GM12878 (cell line): ENCODE results near the gene SULT1A2. TPM values are rescaled to one million over a fixed set of nuclear protein-coding genes. Genes with fewer than 3 reads are reported as not detected.
A peak's percentile ranks its signal among the peaks of the same experiment; 100 is the strongest.

Experiments used
- ATAC-seq: fragments of 200-7000 bp; cut with Tn5 transposase; 3 replicates; pipeline ENCODE4 v1.9.1; 2020; ENCODE audit warnings: mild to moderate bottlenecking, moderate library complexity
- BruUV-seq: library from RNA; stranded (reverse); fragments of 400-500 nt; replicated peaks from 2 replicates; lab custom pipeline; 2021; lab: Mats Ljungman, UMichigan
- CTCF ChIA-PET: fragments of 300-600 bp; sonication (Branson Sonifier 250); formaldehyde crosslinking; extraction: SDS; loops from one replicate; lab custom pipeline; 2021; ENCODE audit warnings: inconsistent platforms; lab: Yijun Ruan, JAX
- POLR2A ChIA-PET: fragments of 350-600 bp; formaldehyde crosslinking; extraction: SDS; loops from one replicate; lab custom pipeline; 2021; ENCODE audit warnings: inconsistent platforms; lab: Charles Lee
- RAD21 ChIA-PET: fragments of 300-600 bp; sonication (Branson Sonifier 250); formaldehyde crosslinking; loops from one replicate; lab custom pipeline; 2023; ENCODE audit warnings: antibody characterized with exemption; ENCODE audit not compliant: unreplicated experiment; lab: Charles Lee
- SMC1A ChIA-PET: fragments of 300-600 bp; sonication (Branson Sonifier 250); formaldehyde crosslinking; loops from one replicate; lab custom pipeline; 2023; ENCODE audit not compliant: unreplicated experiment, uncharacterized antibody; lab: Charles Lee
- DNase-seq: peaks from one replicate; pipeline ENCODE4 v3.0.0-alpha.2; 2011; ENCODE audit warnings: low read depth, low spot score
- FAIRE-seq: peaks from 3 replicates; lab custom pipeline; 2011; peaks lifted over from hg19 to GRCh38; lab: Jason Lieb, UNC
- H2AFZ ChIP-seq: 2 replicates; pipeline ENCODE4 v1.6.0; 2011; ENCODE audit warnings: low read depth, low read length, control low read depth; ENCODE audit not compliant: control insufficient read depth
- H3K27ac ChIP-seq: 2 replicates; pipeline ENCODE4 v1.5.1; 2011; ENCODE audit warnings: control low read depth; ENCODE audit not compliant: control insufficient read depth, insufficient read depth
- H3K27me3 ChIP-seq, 2 experiments: replicated peaks in 1 of 2; 2 replicates each; pipeline versions ENCODE4 v1.6.0 to v1.6.1; 2011; ENCODE audit warnings: low read length in 1 of 2; ENCODE audit not compliant: control insufficient read depth in 2 of 2, insufficient read depth in 2 of 2
- H3K36me3 ChIP-seq, 2 experiments: 2 replicates each; pipeline ENCODE4 v1.5.1; 2011; ENCODE audit warnings: low read length in 1 of 2; ENCODE audit not compliant: control insufficient read depth in 2 of 2, insufficient read depth in 2 of 2
- H3K4me1 ChIP-seq: 2 replicates; pipeline ENCODE4 v1.6.1; 2011; ENCODE audit warnings: mild to moderate bottlenecking, low read length, moderate library complexity, mixed read lengths; ENCODE audit not compliant: control insufficient read depth, insufficient read depth
- H3K4me2 ChIP-seq: 2 replicates; pipeline ENCODE4 v1.6.0; 2011; ENCODE audit warnings: control low read depth; ENCODE audit not compliant: control insufficient read depth, insufficient read depth
- H3K4me3 ChIP-seq: fragments of 200-600 bp; sonication (generic); 2 replicates; pipeline ENCODE4 v1.5.1; 2016
- H3K79me2 ChIP-seq: 2 replicates; pipeline ENCODE4 v1.6.0; 2011; ENCODE audit warnings: low read length; ENCODE audit not compliant: control insufficient read depth, insufficient read depth
- H3K9ac ChIP-seq: 2 replicates; pipeline ENCODE4 v1.8.0; 2011; ENCODE audit warnings: low read length, control low read depth, mixed read lengths; ENCODE audit not compliant: control insufficient read depth, insufficient read depth
- H3K9me3 ChIP-seq: replicated peaks from 3 replicates; pipeline ENCODE4 v1.5.1; 2011; ENCODE audit warnings: mild to moderate bottlenecking, low read length; ENCODE audit not compliant: control insufficient read depth, insufficient read depth
- H4K20me1 ChIP-seq: 2 replicates; pipeline ENCODE4 v1.6.0; 2011; ENCODE audit not compliant: control insufficient read depth, insufficient read depth
- BHLHE40 ChIP-seq, 2 experiments: fragments of 450-650 bp in 1 of 2; IDR thresholded peaks; 2 replicates each; pipeline ENCODE4 v1.6.1; 2011 to 2017; ENCODE audit warnings: low read depth in 2 of 2, borderline replicate concordance in 1 of 2, improper control_type of control experiment in 1 of 2, low read length in 1 of 2, mild to moderate bottlenecking in 1 of 2
- BMI1 ChIP-seq: fragments of 450-650 bp; IDR thresholded peaks from 2 replicates; pipeline ENCODE4 v1.6.1; 2016; ENCODE audit warnings: mild to moderate bottlenecking, moderate library complexity, borderline replicate concordance
- CTCF ChIP-seq, 3 experiments: IDR thresholded peaks in 2 of 3; conservative IDR thresholded peaks in 1 of 3; 2 replicates each; pipeline ENCODE4 v1.5.1; 2011; ENCODE audit warnings: low read depth in 3 of 3, low read length in 3 of 3, mild to moderate bottlenecking in 3 of 3, control low read depth in 2 of 3, moderate library complexity in 2 of 3, inconsistent platforms in 1 of 3, mixed read lengths in 1 of 3; ENCODE audit not compliant: control insufficient read depth in 2 of 3, insufficient read depth in 1 of 3; ENCODE audit errors: extremely low read depth in 1 of 3
- MTA3 ChIP-seq: IDR thresholded peaks from 2 replicates; pipeline ENCODE4 v1.6.1; 2012; ENCODE audit warnings: low read length, inconsistent platforms, borderline replicate concordance
- NR2F1 ChIP-seq: fragments of 450-650 bp; conservative IDR thresholded peaks from 2 replicates; pipeline ENCODE4 v1.6.1; 2017; ENCODE audit warnings: mild to moderate bottlenecking
- PAX8 ChIP-seq: fragments of 450-650 bp; IDR thresholded peaks from 2 replicates; pipeline ENCODE4 v1.6.1; 2017; ENCODE audit warnings: mild to moderate bottlenecking, moderate library complexity
- RB1 ChIP-seq: fragments of 450-650 bp; formaldehyde crosslinking; IDR thresholded peaks from 2 replicates; pipeline ENCODE4 v1.6.1; 2017; ENCODE audit warnings: mild to moderate bottlenecking, borderline replicate concordance
- STAT3 ChIP-seq: IDR thresholded peaks from 2 replicates; pipeline ENCODE4 v1.6.1; 2011; ENCODE audit warnings: low read depth, low read length, improper control_type of control experiment
- WGBS: methylation state at CpG from one replicate; pipeline ENCODE4 v1.1.6; 2016; ENCODE audit warnings: low lambda C conversion rate; ENCODE audit not compliant: insufficient replicate concordance, insufficient coverage; ENCODE audit errors: missing lambda C conversion rate; 5-methylcytosine and 5-hydroxymethylcytosine counted together
- in situ Hi-C: fragments of 300-500 bp; cut with MboI; formaldehyde crosslinking; loops from 9 replicates; pipeline ENCODE4 v1.14.3; 2018; ENCODE audit warnings: mixed read lengths
- intact Hi-C: fragments of 100-400 bp; cut with micrococcal nuclease; formaldehyde crosslinking; loops from one replicate; pipeline ENCODE4 v1.14.2; 2022; ENCODE audit not compliant: unreplicated experiment
- polyA plus RNA-seq, 11 experiments: library from polyadenylated mRNA; depleted of rRNA in 4 of 11; unstranded in 6 of 11; stranded (reverse) in 5 of 11; fragments of >200 nt; fragmentation: Nextera tagmentation in 4 of 11; fragmentation: Illumina TruSeq in 1 of 11; extraction: Ambion mirVana in 4 of 11; extraction: Trizol in 1 of 11; gene quantifications; 1 replicate in 1 of 11; 2 replicates in 10 of 11; pipeline versions ENCODE4 v1.2.1 to v1.2.3, GENCODE V29; 2011 to 2016; ENCODE audit warnings: inconsistent platforms in 2 of 11, missing spikeins in 2 of 11, low read depth in 1 of 11
- total RNA-seq, 4 experiments: library from RNA; depleted of rRNA in 3 of 4; stranded (reverse); fragments of >200 nt in 3 of 4; fragmentation: Illumina TruSeq in 1 of 4; extraction: Trizol in 1 of 4; gene quantifications; 2 replicates each; pipeline versions ENCODE4 v1.2.1 to v1.2.3, GENCODE V29; 2013 to 2021

SULT1A2 gene
- total and polyA plus RNA-seq, 10 of the 15 experiments (the other 5 are each of a cell fraction or from before 2014, with no cell fraction given) = 0.06 to 0.39 (median 0.07) TPM; not detected in 7

GRCh38 chr16:28544998-28545397, 51.9 kb downstream of the SULT1A2 start:
- POLR2A ChIA-PET = interaction anchor here (0.6 kb wide), 1 partner anchor 901 kb away, joined by 4 read pairs; no protein-coding TSS in a partner anchor

GRCh38 chr16:28543072-28543471, 53.8 kb downstream of the SULT1A2 start:
- Histone ChIP-seq H3K9ac (no peak overlapping the region), H3K36me3 (no peaks in the 10 kb centered on the region), H3K27me3 (no peaks in the 10 kb centered on the region; a peak in 1 of 4 replicates), H3K79me2 (no peaks in the 10 kb centered on the region), H2AFZ (peak overlapping the region; percentile 16; the same call in 1 of the 2 replicates), H3K4me3 (no peak overlapping the region), H3K27ac (no peak overlapping the region), H3K4me1 (peaks cover 7% of the 10 kb centered on the region), H4K20me1 (no peaks in the 10 kb centered on the region), H3K9me3 (no peaks in the 10 kb centered on the region), H3K4me2 (no peak overlapping the region; the same call in 1 of the 2 replicates)
- ChIA-PET RAD21 (no interaction called here), SMC1A (interaction anchor here (1.4 kb wide), 1 partner anchor 12 kb away, joined by 3 read pairs; no protein-coding TSS in a partner anchor), CTCF (no interaction called here), POLR2A (no interaction called here)
- in situ Hi-C loops = no loop called here
- WGBS = 20% methylated on average over 7 of the region's 7 CpGs
- TF ChIP-seq MTA3 (no peak), STAT3 (no peak), BHLHE40 (IDR thresholded peaks at IDR 0.05; ENCODE audit: borderline replicate concordance in 1 of 2, low read depth in 2 of 2, low read length in 1 of 2) (0 out of 4 replicates have a peak, but pooled peaks of 1 of the 2 experiments have one; percentile 18), PAX8 (no peak), CTCF (IDR thresholded peaks at IDR 0.05 in 2 of 3, conservative IDR thresholded peaks at IDR 0.05 in 1 of 3; ENCODE audit: control insufficient read depth in 2 of 3, extremely low read depth in 1 of 3, insufficient read depth in 1 of 3, low read depth in 3 of 3, low read length in 3 of 3) (no peak), BMI1 (no peak), NR2F1 (peak; percentile 11; the same call in 1 of the 2 replicates)
- intact Hi-C loops = no loop called here
- no TSS peak for BruUV-seq
- peak; percentile 74 for ATAC-seq
- peak; percentile 54 for FAIRE-seq
- no peak for DNase-seq

More at GRCh38 chr16:28544998-28545397, 51.9 kb downstream of the SULT1A2 start:
- BruUV-seq = no TSS peak
- SMC1A ChIA-PET = no interaction called here
- DNase-seq = no peak
- no peak overlapping the region for H2AFZ ChIP-seq
- H3K4me2 ChIP-seq = no peak overlapping the region
- WGBS = 29% methylated on average over 3 of the region's 3 CpGs
- H3K4me1 ChIP-seq = peaks cover 7% of the 10 kb centered on the region
- TF ChIP-seq RB1 = no peak
- TF ChIP-seq, all 136 proteins: peak for 0
- Histone ChIP-seq H4K20me1 (no peaks in the 10 kb centered on the region), H3K9ac (no peak overlapping the region), H3K27ac (no peak overlapping the region), H3K27me3 (no peaks in the 10 kb centered on the region), H3K9me3 (no peaks in the 10 kb centered on the region), H3K36me3 (no peaks in the 10 kb centered on the region), H3K4me3 (no peak overlapping the region), H3K79me2 (no peaks in the 10 kb centered on the region)
- ATAC-seq (no peak; the same call in 2 of the 3 replicates), FAIRE-seq (no peak)
- intact Hi-C loops (no loop called here), in situ Hi-C loops (no loop called here)
- CTCF ChIA-PET = no interaction called here
- RAD21 ChIA-PET = no interaction called here
